Natural killer cell (primary cell): ENCODE results near the gene MB. TPM values are rescaled to one million over a fixed set of nuclear protein-coding genes. Genes with fewer than 3 reads are reported as not detected.

Experiments used
- ATAC-seq, 3 donors: fragments of 150-1000 bp in 2 of 3; fragments of 200-7000 bp in 1 of 3; cut with Tn5 transposase; 1 replicate in 1 of 3; 2 replicates in 2 of 3; pipeline ENCODE4 v1.10.0; 2021; ENCODE audit warnings: mild to moderate bottlenecking in 2 of 3, moderate library complexity in 2 of 3
- DNase-seq, 2 donors: peaks; one replicate each; pipeline versions ENCODE4 v3.0.0 to v3.0.0-alpha.2; 2013 to 2021; ENCODE audit warnings: mixed read lengths in 1 of 2
- H3K27ac ChIP-seq: one replicate; pipeline ENCODE4 v1.5.1; 2013; ENCODE audit warnings: mild to moderate bottlenecking, low read length
- H3K27me3 ChIP-seq: one replicate; pipeline ENCODE4 v1.6.1; 2013; ENCODE audit warnings: low read length; ENCODE audit not compliant: control insufficient read depth, insufficient read depth
- H3K36me3 ChIP-seq: one replicate; pipeline ENCODE4 v1.6.1; 2013; ENCODE audit warnings: low read length; ENCODE audit not compliant: control insufficient read depth, insufficient read depth
- H3K4me1 ChIP-seq: one replicate; pipeline ENCODE4 v1.6.1; 2013; ENCODE audit warnings: low read length; ENCODE audit not compliant: control insufficient read depth, insufficient read depth
- H3K4me3 ChIP-seq: one replicate; pipeline ENCODE4 v1.5.1; 2013; ENCODE audit warnings: low read length
- H3K9me3 ChIP-seq: one replicate; pipeline ENCODE4 v1.6.1; 2013; ENCODE audit warnings: low read length; ENCODE audit not compliant: control insufficient read depth, insufficient read depth
- H3K27ac Mint-ChIP-seq, 2 donors: one replicate each; pipeline ENCODE4 v1.8.0; 2022; ENCODE audit warnings: mild to moderate bottlenecking in 2 of 2, mixed read lengths in 2 of 2, moderate library complexity in 1 of 2
- H3K27me3 Mint-ChIP-seq, 2 donors: one replicate each; pipeline ENCODE4 v1.8.0; 2022; ENCODE audit warnings: low read depth in 2 of 2, mixed read lengths in 2 of 2
- H3K36me3 Mint-ChIP-seq: one replicate; pipeline ENCODE4 v1.8.0; 2022; ENCODE audit warnings: mixed read lengths
- H3K4me1 Mint-ChIP-seq, 2 donors: one replicate each; pipeline ENCODE4 v1.8.0; 2022; ENCODE audit warnings: mixed read lengths in 2 of 2
- H3K4me3 Mint-ChIP-seq: one replicate; pipeline ENCODE4 v1.8.0; 2022; ENCODE audit warnings: mild to moderate bottlenecking, moderate library complexity, mixed read lengths
- H3K9me3 Mint-ChIP-seq, 2 donors: one replicate each; pipeline ENCODE4 v1.8.0; 2022; ENCODE audit warnings: mixed read lengths in 2 of 2
- CTCF ChIP-seq: fragments of 200-600 bp; IDR thresholded peaks from one replicate; pipeline ENCODE4 v1.8.0; 2022; ENCODE audit warnings: antibody characterized with exemption
- whole genome bisulfite sequencing: methylation state at CpG from one replicate; pipeline ENCODE4 v1.1.7; 2013; ENCODE audit warnings: missing lambda C conversion rate; ENCODE audit not compliant: insufficient coverage; 5-methylcytosine and 5-hydroxymethylcytosine counted together
- intact Hi-C: fragments of 100-400 bp; cut with micrococcal nuclease; formaldehyde crosslinking; loops from one replicate; pipeline ENCODE4 v1.14.2; 2022
- total RNA-seq, 4 donors: library from RNA; stranded (reverse); fragments of 120-200 nt in 1 of 4; gene quantifications; one replicate each; pipeline versions ENCODE4 v1.2.3 to v1.2.4, GENCODE V29; 2013 to 2022

The MB gene
- total RNA-seq, 3 donors from 2014 or later (not counting 1 experiment from before 2014, with no cell fraction given): not detected

GRCh38 chr22:35587896-35588295, 29.2 kb downstream of the MB start:
- Histone ChIP-seq H3K4me3 (no peak overlapping the region), H3K4me1 (peaks cover 2% of the 10 kb centered on the region), H3K27me3 (no peaks in the 10 kb centered on the region), H3K27ac (no peak overlapping the region), H3K9me3 (no peaks in the 10 kb centered on the region), H3K36me3 (no peaks in the 10 kb centered on the region)
- Mint-ChIP-seq H3K27me3 (peaks cover 0 to 2% of the 10 kb centered on the region in 2 donors), H3K4me3 (no peak overlapping the region), H3K4me1 (peaks cover 0 to 4% of the 10 kb centered on the region in 2 donors), H3K9me3 (no peaks in the 10 kb centered on the region), H3K27ac (no peak overlapping the region), H3K36me3 (no peaks in the 10 kb centered on the region)
- ATAC-seq: no peak
- DNase-seq: no peak
- intact Hi-C loops: no loop called here
- WGBS: 86% methylated on average over 5 of the region's 5 CpGs
- no peak for TF ChIP-seq CTCF

- WGBS: 94% methylated on average over 4 of the region's 6 CpGs
- Histone ChIP-seq H3K4me1 (peaks cover 2% of the 10 kb centered on the region), H3K4me3 (no peak overlapping the region), H3K27me3 (no peaks in the 10 kb centered on the region), H3K36me3 (no peaks in the 10 kb centered on the region), H3K9me3 (no peaks in the 10 kb centered on the region), H3K27ac (no peak overlapping the region)
- H3K27ac Mint-ChIP-seq: no peak overlapping the region
- ATAC-seq: no peak
- H3K27me3 Mint-ChIP-seq: peaks cover 0 to 2% of the 10 kb centered on the region in 2 donors
- TF ChIP-seq CTCF: no peak
- intact Hi-C loops: no loop called here
- H3K4me3 Mint-ChIP-seq: no peak overlapping the region
- no peaks in the 10 kb centered on the region for H3K36me3 Mint-ChIP-seq
- H3K9me3 Mint-ChIP-seq: no peaks in the 10 kb centered on the region
- H3K4me1 Mint-ChIP-seq: peaks cover 0 to 4% of the 10 kb centered on the region in 2 donors
- no peak for DNase-seq
Observed at GRCh38 chr22:35587447-35587870, 29.7 kb downstream of the MB start.

GRCh38 chr22:35586771-35587170, 30.4 kb downstream of the MB start:
- H3K36me3 Mint-ChIP-seq: no peaks in the 10 kb centered on the region
- Histone ChIP-seq H3K4me1 (peaks cover 2% of the 10 kb centered on the region), H3K4me3 (no peak overlapping the region), H3K36me3 (no peaks in the 10 kb centered on the region), H3K27me3 (no peaks in the 10 kb centered on the region), H3K9me3 (no peaks in the 10 kb centered on the region), H3K27ac (no peak overlapping the region)
- DNase-seq: no peak
- H3K4me1 Mint-ChIP-seq: peaks cover 0 to 4% of the 10 kb centered on the region in 2 donors
- intact Hi-C loops: no loop called here
- H3K4me3 Mint-ChIP-seq: no peak overlapping the region
- TF ChIP-seq CTCF: no peak
- ATAC-seq: no peak
- no peak overlapping the region for H3K27ac Mint-ChIP-seq
- peaks cover 0 to 2% of the 10 kb centered on the region in 2 donors for H3K27me3 Mint-ChIP-seq
- H3K9me3 Mint-ChIP-seq: no peaks in the 10 kb centered on the region
